Measurements from ENCODE around the gene MRPL58. TPM values are rescaled to one million over a fixed set of nuclear protein-coding genes. Genes with fewer than 3 reads are reported as not detected.
"Not testable (repeated sequence)": the region's sequence is repeated elsewhere in the genome, so short reads cannot be mapped to it uniquely, and the experiment has no call there.

MRPL58 gene
- total and polyA plus RNA-seq, 12 donors = 43.7 to 72.3 (median 52.1) TPM

DNA sequence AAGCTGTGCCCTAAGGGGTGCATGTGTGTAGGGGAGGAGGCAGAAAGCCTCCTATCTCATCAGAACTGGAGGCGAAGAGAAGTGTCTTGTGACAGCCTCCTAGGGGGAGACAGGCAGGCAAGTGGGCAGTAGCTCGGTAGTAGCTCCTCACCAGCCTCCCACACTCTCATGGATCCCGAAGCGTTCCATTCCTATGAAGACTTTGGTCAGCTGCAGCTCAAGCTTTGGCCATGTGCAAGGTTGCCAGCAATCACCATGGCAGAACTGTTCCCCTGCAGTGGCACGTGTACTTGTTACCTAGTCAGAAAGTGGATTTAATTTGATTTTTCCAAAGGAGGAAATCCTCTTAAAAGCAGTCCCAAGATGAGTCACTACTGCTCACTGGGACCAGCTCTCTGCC is 6.7 kb downstream of the MRPL58 start:
- no peak overlapping the region for H3K4me3 ChIP-seq
- ATAC-seq (no peak), DNase-seq (no peak)
- no peaks in the 10 kb centered on the region for H3K27me3 ChIP-seq
- TF ChIP-seq, protein P1, sequence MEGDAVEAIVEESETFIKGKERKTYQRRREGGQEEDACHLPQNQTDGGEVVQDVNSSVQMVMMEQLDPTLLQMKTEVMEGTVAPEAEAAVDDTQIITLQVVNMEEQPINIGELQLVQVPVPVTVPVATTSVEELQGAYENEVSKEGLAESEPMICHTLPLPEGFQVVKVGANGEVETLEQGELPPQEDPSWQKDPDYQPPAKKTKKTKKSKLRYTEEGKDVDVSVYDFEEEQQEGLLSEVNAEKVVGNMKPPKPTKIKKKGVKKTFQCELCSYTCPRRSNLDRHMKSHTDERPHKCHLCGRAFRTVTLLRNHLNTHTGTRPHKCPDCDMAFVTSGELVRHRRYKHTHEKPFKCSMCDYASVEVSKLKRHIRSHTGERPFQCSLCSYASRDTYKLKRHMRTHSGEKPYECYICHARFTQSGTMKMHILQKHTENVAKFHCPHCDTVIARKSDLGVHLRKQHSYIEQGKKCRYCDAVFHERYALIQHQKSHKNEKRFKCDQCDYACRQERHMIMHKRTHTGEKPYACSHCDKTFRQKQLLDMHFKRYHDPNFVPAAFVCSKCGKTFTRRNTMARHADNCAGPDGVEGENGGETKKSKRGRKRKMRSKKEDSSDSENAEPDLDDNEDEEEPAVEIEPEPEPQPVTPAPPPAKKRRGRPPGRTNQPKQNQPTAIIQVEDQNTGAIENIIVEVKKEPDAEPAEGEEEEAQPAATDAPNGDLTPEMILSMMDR (IDR thresholded peaks at IDR 0.05) = no peak
- H3K27ac ChIP-seq = no peak overlapping the region
- H3K4me1 ChIP-seq = peaks cover 0 to 5% (median 0%) of the 10 kb centered on the region in 9 donors
- WGBS, 2 donors = 92% methylated on average over 5 of the region's 5 CpGs
- no peaks in the 10 kb centered on the region for H3K9me3 ChIP-seq
- intact Hi-C loops (cut with DNase I) = loop anchor here in 1 of 10 donors (10.0 kb wide), 1 partner anchor 54 kb away; no protein-coding TSS in a partner anchor
- peaks cover 0 to 74% (median 20%) of the 10 kb centered on the region in 9 donors for H3K36me3 ChIP-seq

DNA sequence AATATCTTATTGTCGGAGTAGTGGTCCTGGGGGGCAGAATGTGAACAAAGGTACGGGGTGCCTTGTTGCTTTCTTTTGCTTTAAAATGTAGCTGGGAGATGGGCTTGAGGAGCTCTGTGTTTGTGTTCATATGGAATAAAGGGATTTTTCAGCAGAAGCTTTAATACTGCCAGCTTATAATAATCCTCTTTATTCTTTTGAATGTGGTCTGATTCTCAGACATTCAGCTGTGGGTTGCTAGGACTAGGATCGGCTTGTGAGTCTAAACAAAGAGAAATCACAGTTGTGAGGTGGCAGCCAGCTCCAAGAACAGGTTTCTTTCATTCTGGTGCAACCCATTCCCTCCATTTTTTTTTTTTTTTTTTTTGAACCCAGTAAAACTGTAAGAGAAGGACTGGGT is 7.2 kb downstream of the MRPL58 start:
- H3K9me3 ChIP-seq = no peaks in the 10 kb centered on the region
- intact Hi-C loops (cut with DNase I) = loop anchor here in 1 of 10 donors (10.0 kb wide), 1 partner anchor 55 kb away; no protein-coding TSS in a partner anchor
- no peak overlapping the region for H3K4me3 ChIP-seq
- 95 to 96% methylated on average over 3 of the region's 3 CpGs for WGBS, 2 donors
- H3K27me3 ChIP-seq = no peaks in the 10 kb centered on the region
- ATAC-seq (no peak), DNase-seq (no peak)
- no peaks in the 10 kb centered on the region for H3K4me1 ChIP-seq
- no peak overlapping the region for H3K27ac ChIP-seq
- peaks cover 0 to 74% (median 20%) of the 10 kb centered on the region in 9 donors for H3K36me3 ChIP-seq
- TF ChIP-seq, protein P1 (IDR thresholded peaks at IDR 0.05) = no peak

DNA sequence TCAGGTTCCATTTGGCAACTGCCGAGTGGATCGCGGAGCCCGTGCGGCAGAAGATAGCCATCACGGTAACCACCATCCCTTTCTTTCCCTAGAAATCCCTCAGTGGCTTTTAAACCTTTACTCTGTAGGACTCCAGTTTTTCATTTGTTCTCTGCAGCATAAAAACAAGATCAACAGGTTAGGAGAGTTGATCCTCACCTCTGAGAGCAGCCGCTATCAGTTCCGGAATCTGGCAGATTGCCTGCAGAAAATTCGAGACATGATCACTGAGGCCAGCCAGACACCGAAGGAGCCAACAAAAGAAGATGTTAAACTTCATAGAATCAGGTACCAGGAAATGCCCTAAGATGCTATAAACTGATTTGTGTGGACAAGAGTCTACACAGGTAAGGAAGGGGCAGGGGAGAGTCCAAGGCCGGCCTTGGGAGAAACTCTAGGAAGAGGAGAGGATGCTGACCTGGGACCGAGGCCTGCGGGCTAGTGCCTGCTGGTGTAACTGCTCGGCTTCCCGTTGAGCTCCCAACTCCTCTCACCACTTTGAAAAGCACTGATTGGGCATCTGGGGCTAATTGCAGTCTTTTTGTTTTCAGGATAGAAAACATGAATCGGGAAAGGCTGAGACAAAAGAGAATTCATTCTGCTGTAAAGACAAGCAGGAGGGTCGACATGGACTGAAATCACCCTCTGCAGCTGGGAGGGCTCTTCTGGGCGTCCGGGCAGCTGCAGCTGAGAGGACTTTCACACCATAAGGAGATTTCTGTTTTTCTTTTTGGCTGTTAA is 8.1 kb downstream of the MRPL58 start:
- peaks cover 0 to under 1% (median 0%) of the 10 kb centered on the region in 9 donors for H3K4me1 ChIP-seq
- TF ChIP-seq, protein P1 (IDR thresholded peaks at IDR 0.05) = no peak
- H3K36me3 ChIP-seq = peaks cover 0 to 74% (median 20%) of the 10 kb centered on the region in 9 donors
- DNase-seq = no peak
- 93 to 94% methylated on average over 19 of the region's 19 CpGs for WGBS, 2 donors
- no peak overlapping the region for H3K4me3 ChIP-seq
- no peak overlapping the region for H3K27ac ChIP-seq
- no peaks in the 10 kb centered on the region for H3K9me3 ChIP-seq
- no peaks in the 10 kb centered on the region for H3K27me3 ChIP-seq
- no peak for ATAC-seq
- intact Hi-C loops (cut with DNase I) = no loop called here

DNA sequence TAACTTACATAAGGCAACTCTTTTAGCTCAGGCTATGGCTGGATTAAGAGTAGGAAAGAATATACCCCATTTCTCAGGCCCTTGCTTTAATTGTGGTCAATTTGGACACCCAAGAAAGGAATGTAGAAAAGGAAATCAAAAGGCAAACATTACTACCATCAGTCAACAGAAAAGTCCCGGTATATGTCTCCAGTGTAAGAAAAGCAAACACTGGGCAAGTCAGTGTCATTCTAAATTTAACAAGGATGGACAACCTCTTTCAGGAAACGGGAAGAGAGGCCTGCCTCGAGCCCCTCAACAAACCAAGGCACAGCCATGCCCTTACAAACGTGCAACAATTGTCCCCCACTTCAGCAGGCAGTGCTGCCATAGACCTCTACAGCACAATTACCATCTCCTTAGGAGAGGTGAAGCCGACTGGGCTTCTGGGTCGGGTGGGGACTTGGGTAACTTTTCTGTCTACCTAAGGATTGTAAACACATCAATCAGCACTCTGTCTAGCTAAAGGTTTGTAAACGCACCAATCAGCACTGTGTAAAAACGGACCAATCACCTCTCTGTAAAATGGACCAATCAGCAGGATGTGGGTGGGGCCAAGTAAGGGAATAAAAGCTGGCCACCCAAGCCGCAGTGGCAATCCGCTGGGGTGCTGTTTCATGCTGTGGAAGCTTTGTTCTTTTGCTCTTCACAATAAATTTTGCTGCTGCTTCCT is 12.4 kb downstream of the MRPL58 start:
- no peaks in the 10 kb centered on the region for H3K27me3 ChIP-seq
- DNase-seq = no peak
- H3K4me3 ChIP-seq = no peak overlapping the region
- TF ChIP-seq, protein P1 (IDR thresholded peaks at IDR 0.05) = no peak
- no peak overlapping the region for H3K27ac ChIP-seq
- no peak for ATAC-seq
- H3K36me3 ChIP-seq = peaks cover 0 to 35% (median 20%) of the 10 kb centered on the region in 9 donors
- peaks cover 0 to 5% (median 0%) of the 10 kb centered on the region in 9 donors for H3K4me1 ChIP-seq
- intact Hi-C loops (cut with DNase I) = no loop called here
- H3K9me3 ChIP-seq = peaks cover 0 to 2% (median 0%) of the 10 kb centered on the region in 11 donors
- 92 to 94% methylated on average over 10 of the region's 10 CpGs for WGBS, 2 donors

DNA sequence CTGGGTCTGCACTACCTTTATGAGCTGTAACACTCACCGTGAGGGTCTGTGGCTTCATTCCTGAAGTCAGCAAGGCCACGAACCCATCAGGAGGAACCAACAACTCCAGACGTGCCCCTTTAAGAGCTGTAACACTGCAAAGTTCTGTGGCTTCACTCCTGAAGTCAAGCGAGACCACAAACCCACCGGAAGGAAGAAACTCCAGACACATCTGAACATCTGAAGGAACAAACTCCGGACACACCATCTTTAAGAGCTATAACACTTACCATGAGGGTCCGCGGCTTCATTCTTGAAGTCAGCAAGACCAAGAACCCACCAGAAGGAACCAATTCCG is 12.9 kb downstream of the MRPL58 start:
- WGBS, 2 donors = 83 to 91% methylated on average over 9 of the region's 9 CpGs
- H3K36me3 ChIP-seq = peaks cover 0 to 29% (median 16%) of the 10 kb centered on the region in 9 donors
- ATAC-seq; H3K4me3 ChIP-seq; H3K9me3 ChIP-seq; H3K27me3 ChIP-seq; H3K4me1 ChIP-seq; DNase-seq; H3K27ac ChIP-seq; intact Hi-C loops (cut with DNase I): not testable (repeated sequence)

DNA sequence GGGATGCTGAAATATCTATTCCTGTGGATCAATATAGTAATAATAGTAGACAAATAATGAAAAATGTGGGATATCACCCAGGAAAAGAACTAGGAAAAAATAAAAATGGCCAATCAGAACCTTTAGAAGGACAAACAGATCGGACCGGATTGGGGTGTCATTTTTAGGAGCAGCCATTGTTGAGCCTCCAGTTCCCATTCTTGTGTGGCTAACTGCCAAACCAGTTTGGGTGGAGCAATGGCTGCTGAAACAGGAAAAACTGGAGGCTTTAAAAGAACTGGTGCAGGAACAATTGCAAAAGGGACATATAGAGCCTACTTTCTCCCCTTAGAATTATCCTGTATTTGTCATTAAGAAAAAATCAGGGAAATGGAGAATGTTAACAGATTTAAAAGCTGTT is 14.2 kb downstream of the MRPL58 start:
- peaks cover 0 to 13% (median 0%) of the 10 kb centered on the region in 11 donors for H3K9me3 ChIP-seq
- peak in 1 of 2 donors; percentile 17 for DNase-seq
- ATAC-seq; H3K27me3 ChIP-seq; H3K27ac ChIP-seq; intact Hi-C loops (cut with DNase I); H3K4me3 ChIP-seq; H3K4me1 ChIP-seq: not testable (repeated sequence)
- H3K36me3 ChIP-seq = peaks cover 0 to 16% (median 3%) of the 10 kb centered on the region in 9 donors
- WGBS, 2 donors = 61 to 76% methylated on average over 2 of the region's 2 CpGs
